NB4 (cell line): ENCODE results near the gene DNAJC5.
A peak's percentile ranks its signal among the peaks of the same experiment; 100 is the strongest.

Experiments
- DNase-seq: peaks from one replicate; pipeline ENCODE4 v3.0.0; 2010; ENCODE audit warnings: low read depth
- H3K4me3 ChIP-seq: one replicate; pipeline ENCODE4 v1.5.1; 2011; ENCODE audit warnings: mild to moderate bottlenecking, low read depth, low read length, moderate library complexity
- MYC ChIP-seq: IDR thresholded peaks from 2 replicates; pipeline ENCODE4 v1.6.1; 2011; ENCODE audit warnings: low read depth, low read length
- POLR2A ChIP-seq: IDR thresholded peaks from 2 replicates; pipeline ENCODE4 v1.6.1; 2011; ENCODE audit warnings: mild to moderate bottlenecking; ENCODE audit not compliant: insufficient read length; ENCODE audit errors: extremely low read depth
- TF ChIP-seq, protein P1 (sequence below): IDR thresholded peaks from one replicate; pipeline ENCODE4 v1.5.1; 2012; ENCODE audit warnings: low read depth, low read length
- TF ChIP-seq, protein P2 (sequence below): IDR thresholded peaks from 2 replicates; pipeline ENCODE4 v1.6.1; 2011; ENCODE audit warnings: low read depth, low read length

Gene DNAJC5

DNA sequence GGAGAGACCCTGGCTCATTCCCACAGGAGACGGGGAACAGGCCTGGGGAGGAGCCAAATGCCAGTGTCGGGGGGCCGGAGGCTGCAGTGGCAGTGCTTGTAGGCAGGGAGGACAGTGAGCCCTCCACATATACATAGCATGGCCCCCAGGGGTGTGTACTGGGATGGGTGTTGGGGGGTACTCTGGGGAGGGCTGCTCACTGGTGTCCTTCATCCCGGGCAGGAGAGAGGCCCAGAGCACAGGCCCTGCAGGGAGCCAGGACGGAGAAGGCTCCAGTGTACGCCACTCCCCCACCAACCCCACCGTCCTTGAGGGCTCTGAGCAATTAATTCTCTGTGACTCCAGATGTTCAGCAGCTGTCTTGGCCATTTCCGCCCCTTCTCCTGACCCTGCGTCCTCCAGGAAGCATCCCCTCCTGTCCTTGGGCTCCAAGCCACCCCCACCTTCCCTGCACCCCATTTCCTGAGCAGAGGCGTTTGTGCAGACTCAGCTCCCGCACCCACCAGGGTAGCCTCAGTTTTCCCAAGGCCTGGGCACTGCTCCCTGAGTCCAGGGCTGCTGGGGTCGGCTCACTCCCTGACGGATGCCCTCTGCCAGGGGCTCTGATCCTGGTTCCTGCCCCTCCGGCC is 37.0 kb upstream of the DNAJC5 start:
- peak; percentile 25 for DNase-seq
- H3K4me3 ChIP-seq, result no peak overlapping the region
- TF ChIP-seq, protein P1, sequence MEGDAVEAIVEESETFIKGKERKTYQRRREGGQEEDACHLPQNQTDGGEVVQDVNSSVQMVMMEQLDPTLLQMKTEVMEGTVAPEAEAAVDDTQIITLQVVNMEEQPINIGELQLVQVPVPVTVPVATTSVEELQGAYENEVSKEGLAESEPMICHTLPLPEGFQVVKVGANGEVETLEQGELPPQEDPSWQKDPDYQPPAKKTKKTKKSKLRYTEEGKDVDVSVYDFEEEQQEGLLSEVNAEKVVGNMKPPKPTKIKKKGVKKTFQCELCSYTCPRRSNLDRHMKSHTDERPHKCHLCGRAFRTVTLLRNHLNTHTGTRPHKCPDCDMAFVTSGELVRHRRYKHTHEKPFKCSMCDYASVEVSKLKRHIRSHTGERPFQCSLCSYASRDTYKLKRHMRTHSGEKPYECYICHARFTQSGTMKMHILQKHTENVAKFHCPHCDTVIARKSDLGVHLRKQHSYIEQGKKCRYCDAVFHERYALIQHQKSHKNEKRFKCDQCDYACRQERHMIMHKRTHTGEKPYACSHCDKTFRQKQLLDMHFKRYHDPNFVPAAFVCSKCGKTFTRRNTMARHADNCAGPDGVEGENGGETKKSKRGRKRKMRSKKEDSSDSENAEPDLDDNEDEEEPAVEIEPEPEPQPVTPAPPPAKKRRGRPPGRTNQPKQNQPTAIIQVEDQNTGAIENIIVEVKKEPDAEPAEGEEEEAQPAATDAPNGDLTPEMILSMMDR, result no peak
- TF ChIP-seq MYC (no peak), POLR2A (no peak)
- TF ChIP-seq, protein P2, sequence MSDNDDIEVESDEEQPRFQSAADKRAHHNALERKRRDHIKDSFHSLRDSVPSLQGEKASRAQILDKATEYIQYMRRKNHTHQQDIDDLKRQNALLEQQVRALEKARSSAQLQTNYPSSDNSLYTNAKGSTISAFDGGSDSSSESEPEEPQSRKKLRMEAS, result no peak

DNA sequence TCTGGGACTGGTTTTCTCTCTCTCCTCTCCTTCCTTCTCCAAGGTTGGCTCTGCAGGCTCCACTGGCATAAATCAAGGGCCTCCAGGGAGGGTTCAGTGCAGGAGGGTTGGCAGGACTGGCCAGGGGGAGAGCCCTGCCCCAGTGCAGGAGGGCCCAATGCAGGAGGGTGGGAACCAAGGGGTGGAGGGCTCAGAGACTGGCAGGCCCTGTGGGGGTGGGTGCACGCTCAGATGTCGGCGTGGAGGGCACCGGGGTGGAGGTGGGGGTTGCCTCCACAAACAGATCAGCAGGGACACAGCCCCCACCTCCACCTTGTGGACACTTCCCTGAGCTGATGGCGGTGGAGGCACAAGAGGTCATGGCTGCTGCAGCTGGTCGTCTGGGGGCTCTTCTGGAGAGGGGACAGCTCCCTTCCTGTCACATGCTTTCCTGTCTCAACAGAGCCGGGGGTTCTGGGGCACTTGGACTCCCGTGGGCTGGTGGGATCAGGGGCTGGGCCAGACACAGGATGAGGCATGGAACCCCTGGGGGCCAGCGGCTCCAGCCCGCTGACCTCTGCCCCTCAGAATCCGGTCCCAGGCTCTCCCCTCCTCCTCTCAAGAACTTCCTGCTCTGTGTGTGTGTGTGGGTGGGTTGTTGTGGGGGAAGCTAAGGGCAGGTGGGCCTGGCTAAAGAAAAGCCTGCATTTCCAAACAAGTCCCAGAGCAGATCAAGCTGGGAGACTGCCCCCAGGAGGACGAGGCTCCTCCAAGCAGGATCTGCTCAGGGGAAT is 36.3 kb upstream of the DNAJC5 start:
- TF ChIP-seq, protein P1, result no peak
- TF ChIP-seq, protein P2, result peak; percentile 72
- TF ChIP-seq MYC, result peak; percentile 64
- peak; percentile 88 for DNase-seq
- no peak overlapping the region for H3K4me3 ChIP-seq

DNA sequence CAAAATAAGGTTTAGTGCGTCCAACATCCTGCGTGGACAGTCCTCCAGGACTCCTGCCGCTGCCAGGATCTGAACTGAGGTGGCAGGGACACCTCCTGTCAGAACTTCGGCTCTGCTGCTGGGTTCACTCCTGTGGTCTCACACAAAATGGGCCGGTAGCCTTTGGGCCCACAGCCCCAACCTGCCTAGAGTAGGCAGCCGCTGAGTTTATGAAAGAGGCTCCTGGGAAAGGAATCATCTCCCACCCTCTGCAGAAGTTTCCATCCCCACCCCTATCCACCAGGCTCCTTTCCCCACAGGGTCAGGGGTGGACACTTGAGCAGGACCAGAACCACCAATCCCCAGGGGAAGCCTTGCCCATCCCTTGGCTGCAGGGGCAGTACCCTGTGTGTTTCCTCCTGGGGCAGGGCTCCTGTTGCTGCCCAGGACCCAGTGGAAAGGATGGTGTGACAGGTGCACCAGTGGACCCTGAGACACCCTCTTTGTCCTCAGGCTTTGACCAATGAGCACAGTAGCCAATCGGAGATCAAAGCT is 35.7 kb upstream of the DNAJC5 start:
- H3K4me3 ChIP-seq, result no peak overlapping the region
- DNase-seq, result no peak
- TF ChIP-seq, protein P2, result no peak
- no peak for TF ChIP-seq MYC
- no peak for TF ChIP-seq POLR2A
- TF ChIP-seq, protein P1, result no peak

DNA sequence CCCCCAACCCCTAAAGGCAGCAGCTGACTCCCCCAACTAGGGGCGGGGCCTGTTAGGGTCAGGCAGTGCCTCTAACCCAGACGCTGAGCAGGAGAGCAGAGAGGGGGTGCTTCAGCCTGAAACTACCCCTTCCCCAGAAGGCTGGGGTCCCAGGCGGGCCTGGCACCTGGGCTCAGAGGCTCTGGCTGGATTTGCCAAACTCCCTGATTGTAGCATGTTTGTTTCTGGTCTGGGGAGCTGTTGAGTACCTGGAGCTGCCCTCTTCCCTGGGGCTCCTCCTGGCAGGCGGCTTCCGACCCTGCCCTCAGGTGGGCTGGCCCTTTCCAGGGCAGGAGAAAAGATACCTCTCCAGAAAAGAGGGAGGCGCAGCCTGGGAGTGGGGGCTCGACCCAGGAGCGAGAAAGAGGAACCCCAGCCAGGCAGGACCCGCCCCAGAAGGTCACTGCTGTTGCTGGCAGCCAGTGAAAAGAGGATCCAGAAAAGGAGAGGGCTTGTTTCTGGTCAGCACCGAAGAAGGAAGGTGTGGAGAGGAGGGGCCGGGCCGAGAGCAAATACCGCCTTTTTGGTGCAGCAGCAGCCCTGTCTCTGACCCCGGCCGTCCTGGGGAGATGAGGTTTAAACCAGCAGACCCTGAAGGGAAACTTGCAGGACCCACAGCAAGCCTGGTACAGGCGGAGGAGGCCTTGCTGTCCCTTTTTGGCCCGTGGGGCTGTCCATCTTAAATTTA is 34.4 kb upstream of the DNAJC5 start:
- no peak for TF ChIP-seq POLR2A
- TF ChIP-seq, protein P1, result no peak
- TF ChIP-seq, protein P2, result no peak
- TF ChIP-seq MYC, result no peak
- DNase-seq, result peak; percentile 68

DNA sequence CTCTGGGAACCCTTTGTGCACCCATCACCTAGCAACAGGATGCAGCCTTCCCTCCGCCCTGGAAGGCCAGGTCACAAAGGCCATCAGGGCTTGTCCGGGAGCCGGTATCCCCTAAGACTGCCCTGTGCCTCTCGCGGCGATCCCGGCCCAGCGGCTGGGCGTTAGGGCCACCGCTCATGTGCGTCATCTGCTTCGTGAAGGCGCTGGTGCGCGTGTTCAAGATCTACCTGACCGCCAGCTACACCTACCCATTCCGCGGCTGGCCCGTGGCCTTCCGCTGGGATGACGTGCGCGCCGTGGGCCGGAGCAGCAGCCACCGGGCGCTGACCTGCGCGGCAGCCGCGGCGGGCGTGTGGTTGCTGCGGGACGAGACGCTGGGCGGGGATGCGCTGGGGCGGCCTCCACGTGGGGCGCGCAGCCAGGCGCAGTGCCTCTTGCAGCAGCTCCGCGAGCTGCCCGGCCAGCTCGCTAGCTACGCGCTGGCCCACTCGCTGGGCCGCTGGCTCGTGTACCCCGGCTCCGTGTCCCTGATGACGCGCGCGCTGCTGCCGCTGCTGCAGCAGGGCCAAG is 33.5 kb upstream of the DNAJC5 start, which contains the start of gene ABHD16B:
TSS of gene ABHD16B (plus strand) at position 134 of the 570 bp plus-strand sequence. CDS start at position 177, 43 bp downstream.
- H3K4me3 ChIP-seq, result no peak within 1 kb of the TSS
- DNase-seq, result no peak
- TF ChIP-seq POLR2A (no peak), MYC (no peak)
- TF ChIP-seq, protein P2, result no peak
- TF ChIP-seq, protein P1, result no peak

More for the DNA sequence above, 34.4 kb upstream of the DNAJC5 start:
- no peak overlapping the region for H3K4me3 ChIP-seq
